Cerebellar cortex (tissue), 1 donor: Measurements from ENCODE around the gene SHB.
A peak's percentile ranks its signal among the peaks of the same experiment; 100 is the strongest.
"Not testable (repeated sequence)": the region's sequence is repeated elsewhere in the genome, so short reads cannot be mapped to it uniquely, and the experiment has no call there.

Experiments
- DNase-seq: peaks from one replicate; pipeline ENCODE4 v3.0.0-alpha.2; 2015; ENCODE audit warnings: low spot score

SHB gene

DNA sequence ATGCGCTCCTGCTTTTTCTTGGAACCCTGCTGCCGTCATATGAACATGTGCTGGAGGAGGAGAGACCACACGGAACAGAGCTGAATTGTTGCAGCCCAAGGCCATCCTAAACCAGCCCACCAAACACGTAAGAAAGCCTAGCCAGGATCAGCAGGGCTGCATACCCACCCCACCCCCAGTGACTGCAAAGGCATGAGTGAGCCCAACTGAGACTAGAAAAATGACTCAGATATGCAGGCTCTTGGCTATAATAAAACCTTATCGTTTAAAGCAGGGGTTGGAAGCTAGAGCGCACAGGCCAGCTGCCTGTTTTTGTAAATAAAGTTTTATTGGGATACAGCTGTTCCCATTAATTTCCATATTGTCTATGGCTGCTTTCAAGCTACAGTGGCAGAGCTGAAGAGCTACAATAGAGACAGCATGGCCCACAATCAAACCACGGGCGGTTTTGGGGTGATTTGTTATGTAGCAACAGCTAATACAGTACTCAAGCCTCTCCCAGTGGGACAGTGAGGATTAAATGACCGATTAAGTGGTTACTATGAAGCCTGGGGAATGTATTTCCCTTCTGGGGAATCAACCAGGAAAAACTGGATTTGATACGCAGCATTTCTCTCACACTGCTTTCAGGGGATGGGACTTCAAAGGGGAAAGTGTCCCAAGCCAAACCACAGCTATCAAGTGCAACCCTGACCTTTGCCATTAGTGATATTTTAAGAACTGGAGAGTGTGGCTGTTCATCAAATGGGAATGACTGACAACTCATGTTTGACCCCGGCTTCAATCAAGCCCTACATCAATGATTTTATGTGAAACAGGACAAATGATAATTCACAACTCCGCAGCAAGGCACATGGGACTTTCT lies 6.3 kb downstream of the SHB start:
- DNase-seq = no peak

DNA sequence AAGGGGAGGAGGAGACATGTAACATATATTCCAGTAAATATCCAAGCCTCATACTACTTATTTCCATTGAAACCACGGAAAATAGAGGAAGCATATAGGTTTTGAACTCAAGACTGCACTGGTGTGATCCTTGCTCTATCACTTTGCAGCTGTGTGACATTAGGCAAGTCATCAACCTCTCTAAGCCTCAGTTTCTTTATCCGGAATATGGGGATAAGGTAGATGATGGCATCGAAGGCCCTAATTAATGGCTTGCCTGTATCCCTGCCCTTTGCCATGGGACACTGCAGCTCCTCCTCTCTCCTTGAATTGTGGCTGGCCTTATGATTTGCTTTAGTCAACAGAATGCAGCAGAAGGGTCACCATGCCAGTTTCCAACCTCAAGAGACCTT lies 6.9 kb downstream of the SHB start:
- no peak for DNase-seq

DNA sequence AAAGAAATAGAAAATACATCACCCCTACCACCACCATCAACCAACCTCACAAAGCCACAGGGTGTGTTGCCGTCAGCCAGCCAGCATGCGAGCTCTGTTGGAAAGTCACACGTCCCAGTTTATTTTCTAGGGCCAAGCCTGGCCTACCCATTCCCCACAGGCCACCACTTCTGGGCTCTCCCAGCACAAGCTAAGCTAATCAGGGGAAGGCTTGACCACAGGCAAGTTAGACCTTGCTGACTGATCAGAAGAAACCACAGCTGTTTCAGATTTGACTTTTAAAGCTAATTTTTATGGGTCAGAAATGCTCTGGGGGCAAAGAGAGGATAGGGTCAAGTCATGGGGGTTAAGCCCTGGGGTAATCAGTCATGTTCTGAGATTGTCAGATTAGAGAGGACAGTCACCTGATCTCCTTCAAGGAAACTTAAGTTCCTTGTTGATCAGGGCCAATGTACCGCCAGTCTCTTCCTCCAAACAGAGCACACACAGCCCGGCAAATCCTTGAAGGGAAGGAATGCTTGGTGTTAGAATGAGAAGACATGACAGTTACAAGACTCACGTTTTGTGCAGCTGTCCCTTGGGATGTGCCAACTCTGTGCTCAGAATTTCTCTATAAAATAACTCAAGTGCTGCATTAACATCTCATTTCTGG lies 7.6 kb downstream of the SHB start:
- DNase-seq = no peak

DNA sequence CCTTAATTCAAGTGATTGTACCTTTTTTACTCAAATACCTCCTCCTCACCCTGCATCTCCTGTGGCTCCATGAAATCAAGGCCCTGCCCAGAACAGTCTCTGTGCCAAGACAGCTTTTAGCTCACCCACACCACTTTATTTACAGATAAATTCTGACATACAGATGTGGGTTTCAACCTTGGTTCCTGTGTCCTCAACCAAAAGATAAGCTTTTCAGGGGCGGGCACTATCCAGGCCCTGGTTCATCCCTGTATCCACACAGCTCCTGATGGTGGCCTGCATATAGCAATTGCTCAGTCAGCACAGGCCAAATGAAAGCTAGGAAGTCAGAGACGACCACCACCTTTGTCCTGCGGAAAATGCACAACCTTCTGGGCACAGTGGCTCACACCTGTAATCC lies 8.3 kb downstream of the SHB start:
- DNase-seq = no peak

DNA sequence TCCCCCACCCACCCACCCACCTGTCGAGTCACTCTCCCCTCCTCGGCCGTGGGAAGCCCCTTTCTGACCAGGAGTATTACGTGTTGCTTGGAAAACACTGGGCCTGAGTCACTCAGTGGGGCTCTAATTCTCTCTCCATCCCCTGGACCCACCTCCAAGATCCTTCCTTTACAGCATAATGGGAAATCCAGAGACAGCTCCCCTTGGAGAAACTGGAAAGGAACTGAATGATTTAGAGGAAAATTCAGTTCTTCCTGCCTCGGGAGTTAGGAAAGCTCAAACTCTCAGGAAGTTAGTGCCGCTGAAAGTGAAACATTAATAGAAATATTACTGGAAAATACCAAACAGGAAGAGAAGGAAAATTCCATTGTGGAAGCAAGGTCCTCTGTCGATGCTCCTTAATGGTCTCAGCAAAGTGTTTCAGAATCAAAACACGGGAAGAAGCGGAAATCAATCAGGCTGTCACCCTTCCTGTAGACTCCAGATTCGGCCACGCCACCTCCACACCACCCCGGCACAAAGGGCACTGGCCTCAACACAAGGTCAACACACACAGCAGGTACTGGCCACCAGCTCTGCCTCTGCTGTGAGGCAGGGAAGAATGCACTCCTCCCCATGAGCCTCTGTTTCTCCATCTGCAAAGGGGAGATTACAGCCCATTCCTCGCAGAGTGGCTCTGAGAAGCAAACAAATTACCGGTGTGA lies 9.6 kb downstream of the SHB start:
- no peak for DNase-seq

DNA sequence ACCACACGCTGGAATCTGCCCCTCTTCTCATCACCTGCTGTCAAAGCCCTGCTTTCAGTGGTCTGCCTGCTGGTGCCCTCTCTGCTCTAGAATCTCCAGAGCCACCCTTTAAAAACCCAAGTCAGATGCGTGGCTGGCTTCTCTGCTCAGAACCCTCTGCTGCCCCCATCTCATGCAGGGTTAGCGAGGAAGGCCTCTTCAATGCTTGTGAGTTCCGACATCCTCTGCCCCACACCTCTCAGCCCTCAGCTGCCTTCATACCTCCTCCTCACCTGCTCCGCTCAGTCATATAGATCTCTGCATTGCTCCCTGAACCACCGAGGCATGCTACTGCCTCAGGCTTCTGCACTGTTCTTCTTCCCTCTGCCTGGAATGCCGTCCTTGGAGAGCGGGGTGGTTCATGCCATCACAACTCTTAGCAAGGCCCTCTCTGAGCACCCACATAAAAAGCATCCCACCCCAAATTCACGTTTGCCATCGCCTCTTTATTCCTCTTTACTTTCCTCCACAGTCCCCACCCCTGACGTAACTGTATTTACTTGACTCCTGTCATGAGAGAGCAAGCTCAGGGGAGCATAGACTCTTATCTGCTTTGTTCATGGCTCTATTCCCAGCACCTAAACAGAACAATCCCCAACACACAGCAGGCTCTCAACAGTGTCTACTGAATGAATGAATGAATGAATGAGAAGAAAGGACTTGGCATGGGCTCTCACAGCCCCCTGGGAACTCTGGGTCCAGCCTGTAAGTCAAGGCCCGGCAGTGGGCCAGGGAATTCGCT lies 10.4 kb downstream of the SHB start:
- no peak for DNase-seq

DNA sequence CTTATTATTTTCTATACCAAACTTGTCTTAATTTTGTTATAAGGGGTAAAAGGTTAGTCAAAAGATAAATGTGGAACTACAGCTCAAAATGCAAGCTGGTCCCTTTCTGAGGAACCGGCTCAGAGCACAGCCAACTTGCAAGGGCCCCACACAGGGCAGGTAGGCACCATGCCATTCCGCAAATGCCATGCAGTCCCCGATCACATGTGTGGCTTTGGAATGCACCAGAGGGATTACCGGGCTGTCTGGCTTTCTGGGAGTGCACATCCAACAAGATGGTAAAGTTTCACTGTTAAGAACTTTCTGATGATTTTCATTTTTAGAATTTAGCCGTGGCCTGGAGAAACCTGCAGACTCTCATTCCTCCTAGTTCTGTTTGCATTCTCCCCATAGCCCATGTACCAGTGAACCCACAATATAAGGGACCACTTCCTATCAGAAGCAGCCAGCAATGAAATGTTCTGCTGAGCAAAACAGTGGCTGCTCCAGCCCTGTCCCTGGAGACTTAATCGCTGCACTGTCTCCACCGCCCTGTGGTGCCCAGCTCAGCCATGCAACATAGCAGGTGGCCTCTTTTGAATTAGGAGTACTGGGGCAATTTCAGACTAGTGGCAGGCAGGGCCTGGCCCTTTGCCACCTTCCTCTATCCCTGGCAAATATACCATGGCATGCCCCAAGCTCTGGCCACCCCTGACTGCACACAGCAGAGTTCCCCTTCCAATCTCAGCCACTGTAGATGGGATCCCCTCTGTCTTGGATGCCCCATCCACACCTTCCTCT lies 11.4 kb downstream of the SHB start:
- DNase-seq = no peak

DNA sequence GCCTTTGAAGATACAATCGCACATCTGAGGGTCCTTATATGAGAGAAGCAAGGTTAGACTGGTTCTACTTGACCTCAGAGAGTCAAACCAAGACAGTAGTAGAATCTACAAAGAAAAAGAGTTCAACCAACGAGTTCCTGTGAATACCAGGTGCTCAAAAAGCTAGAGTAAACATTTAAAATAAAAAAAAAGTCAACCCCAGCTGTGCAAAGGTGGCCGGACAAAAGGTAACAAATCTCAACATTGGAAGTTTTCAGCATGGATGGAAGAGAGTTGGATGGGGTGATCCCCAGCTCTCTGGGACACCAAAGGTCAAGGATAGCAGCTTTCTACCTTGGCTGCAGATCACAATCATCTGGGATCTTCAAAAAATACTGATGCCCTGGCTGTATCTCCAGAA lies 14.4 kb downstream of the SHB start:
- no peak for DNase-seq

DNA sequence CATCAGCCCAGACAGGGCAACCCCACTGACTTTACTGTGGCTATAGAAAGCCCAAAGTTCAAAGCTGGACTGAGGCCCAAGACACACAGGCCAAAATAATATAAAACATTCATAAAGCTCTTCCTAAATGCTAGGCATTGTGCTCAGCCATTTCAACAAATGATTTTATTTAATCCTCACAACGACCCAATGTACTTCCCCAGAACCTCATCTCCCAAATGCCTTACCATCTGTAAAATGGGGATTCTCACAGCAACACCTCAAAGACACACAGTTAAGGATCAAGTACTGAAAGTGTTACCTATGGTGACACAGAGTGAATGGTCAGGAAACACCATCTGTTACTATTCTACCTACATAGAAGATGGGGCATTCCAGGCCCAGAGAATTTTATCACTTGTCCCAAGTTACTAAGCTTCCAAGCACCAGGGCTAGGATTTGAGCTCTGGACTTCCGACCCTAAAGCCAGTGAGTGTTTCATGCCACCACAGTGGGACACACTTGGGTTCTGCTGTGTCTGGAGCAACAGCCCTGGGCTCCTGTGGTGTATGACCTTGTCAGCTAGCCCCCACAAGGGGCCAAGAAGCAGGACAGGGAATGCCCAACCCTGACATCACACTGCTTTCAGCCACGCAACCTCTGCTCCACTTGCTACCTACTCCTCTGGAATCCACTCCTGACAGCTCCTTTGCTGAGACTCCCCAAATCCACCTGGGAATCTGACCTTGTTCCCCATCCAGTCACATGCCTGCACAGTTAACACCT lies 15.1 kb downstream of the SHB start:
- DNase-seq = no peak

DNA sequence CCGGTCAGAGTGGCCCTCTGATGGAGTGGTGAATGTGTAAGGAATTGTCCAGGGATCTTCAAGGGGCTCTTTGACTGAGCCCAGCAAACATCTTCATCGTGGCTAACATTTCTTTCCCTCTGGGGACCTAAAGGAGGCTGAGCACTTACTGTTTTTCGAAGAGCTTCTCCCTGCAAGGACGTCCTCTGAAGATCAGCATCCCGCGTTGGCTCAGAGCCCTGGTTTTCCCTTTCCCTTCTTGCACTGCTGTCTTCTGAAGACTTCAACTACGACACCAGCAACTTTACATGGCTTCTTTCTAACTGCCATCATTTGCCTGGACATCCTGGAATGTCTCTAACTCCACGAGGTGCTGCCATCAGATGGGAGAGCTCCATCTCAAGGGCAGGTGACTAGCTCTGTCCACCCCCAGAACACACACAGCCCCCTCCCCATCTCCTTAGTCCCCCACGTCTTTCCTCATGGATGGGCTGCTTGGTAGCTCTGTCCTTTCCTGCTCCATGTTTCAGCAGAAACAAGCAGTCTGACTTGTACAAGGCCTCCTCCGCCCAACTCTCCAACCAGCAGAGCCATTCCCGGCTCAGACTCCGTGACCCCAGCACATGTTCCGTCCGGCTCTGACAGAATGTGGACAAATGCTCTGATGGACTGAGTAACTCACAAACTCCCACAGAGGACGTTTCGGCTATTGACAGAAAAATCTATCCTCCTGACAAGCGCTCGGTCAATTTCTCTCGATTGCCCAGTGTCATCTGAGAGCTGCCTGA lies 17.1 kb downstream of the SHB start:
- DNase-seq = no peak

DNA sequence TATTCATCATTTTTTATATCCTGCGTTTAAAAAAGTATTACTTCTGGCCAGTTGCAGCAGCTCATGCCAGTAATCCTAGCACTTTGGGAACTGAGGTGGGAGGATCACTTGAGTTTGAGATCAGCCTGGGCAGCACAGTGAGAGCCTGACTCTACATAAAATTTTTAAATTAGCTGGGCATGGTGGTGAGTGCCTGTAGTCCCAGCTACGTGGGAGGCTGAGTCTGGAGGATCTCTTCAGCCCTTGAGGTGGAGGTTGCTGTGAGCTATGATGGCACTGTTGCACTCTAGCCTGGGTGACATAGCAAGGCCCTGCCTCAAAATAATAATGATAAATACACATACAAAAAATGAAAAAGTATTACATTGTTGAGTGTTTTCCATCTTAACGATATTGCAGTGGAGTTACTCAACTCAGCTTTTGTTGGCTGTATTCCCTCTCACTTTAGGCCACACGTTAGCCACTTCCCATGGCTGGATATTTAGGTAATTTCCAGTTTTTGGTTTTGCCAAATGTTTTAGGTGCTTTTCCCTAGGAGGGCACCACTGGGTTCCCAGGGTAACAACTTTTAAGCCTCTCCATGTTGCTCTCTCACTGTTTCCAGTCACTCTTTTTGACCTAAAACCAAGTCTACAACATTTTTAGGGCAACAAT lies 20.6 kb downstream of the SHB start:
- DNase-seq = no peak

DNA sequence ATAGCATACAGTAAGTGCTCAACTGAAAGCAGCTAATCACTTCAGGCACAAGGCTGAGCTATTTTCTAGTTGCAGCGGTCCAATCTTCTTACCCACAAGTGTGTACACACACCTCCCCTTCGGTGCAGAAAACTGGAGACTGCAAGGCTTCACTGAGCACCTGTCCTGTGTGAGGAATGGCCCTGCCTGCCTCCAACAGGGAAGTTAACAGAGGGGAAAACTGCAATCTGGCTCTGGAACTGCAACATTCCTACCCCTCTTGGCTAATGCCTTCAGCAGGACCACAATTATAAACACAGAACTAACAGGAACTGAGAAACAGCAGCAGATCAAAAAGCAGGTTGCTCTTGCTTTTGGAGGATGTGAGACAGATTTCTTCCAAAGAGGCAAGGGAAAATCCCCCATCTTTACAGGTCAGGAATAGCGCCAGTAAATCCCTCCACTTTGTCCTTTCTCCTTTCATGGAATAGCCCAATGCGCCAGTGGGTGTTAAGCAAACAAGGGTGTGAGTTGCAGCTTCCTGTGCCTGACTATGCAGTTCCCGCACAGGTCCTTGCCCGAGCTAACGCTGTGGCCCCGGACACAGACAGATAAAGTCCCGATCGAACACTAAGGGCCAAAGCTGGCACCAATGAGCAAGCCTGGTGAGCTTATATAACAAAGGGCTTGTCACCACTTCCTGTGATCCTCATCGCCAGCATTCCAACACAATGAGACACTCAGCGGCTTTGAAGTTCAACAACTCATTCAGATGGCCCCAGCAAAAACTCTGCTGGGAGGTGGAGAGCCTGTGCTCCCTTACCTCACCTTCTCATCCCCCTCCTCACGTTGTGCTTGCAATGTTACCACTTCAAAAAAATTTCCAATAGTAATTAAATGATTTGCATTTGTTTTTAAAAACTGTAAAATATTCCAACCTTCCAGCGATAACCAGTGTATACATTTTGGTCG lies 21.5 kb downstream of the SHB start:
- peak; percentile 85 for DNase-seq

DNA sequence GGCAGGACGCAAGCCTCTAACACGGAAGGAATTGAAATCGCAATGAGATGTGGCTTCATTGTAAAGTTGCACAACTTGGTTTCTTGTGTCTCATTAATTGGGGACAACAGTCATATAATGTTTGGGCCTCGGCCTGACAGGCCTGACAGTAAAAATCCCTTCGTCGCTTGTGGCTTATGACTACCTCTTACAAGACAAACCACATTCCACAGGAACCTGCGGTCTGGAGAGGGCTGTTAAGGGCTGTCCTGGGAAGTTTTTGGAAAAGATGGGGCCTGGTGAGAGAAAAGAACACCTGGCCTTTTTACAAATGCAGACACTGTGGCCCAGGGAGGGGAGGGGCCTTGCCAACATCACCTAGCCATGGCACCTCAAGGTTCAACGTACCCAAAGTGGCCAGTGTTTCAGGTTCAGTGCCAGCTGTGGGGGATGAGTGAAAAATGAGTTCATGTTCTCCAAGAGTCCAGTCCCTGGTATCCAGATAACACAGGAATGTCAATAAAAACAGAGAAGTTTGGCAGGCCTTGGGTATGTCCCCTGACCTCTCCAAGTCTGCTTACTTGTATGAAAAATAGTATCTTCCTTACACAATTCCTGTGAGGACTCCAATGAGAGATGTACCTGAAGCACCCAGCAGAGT lies 22.2 kb downstream of the SHB start:
- DNase-seq = no peak

DNA sequence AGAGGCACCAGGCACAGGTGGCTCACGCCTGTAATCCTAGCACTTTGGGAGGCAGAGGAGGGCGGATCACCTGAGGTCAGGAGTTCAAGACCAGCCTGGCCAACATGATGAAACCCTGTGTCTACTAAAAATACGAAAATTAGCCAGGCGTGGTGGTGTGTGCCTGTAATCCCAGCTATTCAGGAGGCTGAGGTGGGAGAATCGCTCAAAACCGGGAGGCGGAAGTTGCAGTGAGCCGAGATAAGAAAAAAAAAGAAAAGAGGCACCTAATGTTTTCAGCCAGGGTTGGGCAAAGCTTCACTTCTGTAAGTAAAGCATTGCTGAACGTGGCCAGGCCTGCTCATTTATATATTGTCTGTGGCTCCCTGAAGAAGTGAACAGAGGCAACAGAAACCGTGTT lies 23.1 kb downstream of the SHB start:
- DNase-seq = not testable (repeated sequence)

DNA sequence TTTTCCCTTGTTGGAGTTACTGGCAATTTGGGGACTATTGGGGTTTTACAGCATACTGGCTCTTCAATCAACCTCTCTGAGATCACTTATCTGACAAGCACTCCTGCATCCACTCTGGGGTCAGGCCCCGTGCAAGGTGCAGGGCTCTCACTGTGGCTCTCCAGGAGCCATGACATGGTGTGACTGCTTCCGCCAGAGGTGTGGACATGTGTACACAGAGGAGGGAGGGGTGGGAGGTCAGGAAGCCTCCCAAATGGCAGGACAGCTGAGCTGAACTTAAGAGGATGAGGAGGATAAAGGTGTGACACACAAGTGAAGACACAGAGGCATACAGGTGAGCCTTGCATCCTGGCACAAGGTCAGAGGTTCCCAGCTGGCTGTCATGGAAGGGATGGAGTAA lies 24.3 kb downstream of the SHB start:
- no peak for DNase-seq

DNA sequence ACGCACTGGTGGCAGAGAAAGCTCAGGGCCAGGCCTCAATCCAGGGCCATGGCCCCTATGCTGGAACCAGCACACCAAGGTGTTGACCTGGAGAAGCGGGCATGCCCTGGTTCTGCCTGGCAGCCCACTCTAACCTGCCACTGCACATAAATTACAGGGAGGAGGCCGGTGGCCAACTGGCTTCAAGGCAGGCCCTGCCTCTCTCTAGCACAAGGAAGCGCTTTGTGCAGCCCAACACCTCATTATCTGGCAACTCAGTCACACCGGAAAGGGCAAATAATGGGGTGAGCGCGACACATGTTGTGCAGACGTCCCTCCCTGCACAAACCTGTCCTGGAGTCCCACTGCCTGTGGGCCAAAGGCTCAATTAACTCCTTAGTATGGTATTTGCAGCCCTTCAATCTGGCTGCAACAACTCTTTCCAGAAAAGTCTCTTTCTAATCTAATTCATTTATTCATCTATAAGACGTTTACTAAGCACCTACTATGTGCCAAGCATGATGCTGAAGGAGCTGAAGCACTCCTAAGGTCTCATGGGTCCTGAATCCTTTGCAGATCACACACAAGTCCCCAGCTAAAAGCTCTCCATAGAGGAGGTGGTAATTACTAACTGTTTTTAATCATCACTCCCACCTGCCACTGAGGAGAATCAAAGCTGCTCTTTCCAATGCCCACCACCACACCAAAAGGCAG lies 24.9 kb downstream of the SHB start:
- DNase-seq = no peak
